ENCODE results near the gene CCL1.

The CCL1 gene, protein sequence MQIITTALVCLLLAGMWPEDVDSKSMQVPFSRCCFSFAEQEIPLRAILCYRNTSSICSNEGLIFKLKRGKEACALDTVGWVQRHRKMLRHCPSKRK

DNA sequence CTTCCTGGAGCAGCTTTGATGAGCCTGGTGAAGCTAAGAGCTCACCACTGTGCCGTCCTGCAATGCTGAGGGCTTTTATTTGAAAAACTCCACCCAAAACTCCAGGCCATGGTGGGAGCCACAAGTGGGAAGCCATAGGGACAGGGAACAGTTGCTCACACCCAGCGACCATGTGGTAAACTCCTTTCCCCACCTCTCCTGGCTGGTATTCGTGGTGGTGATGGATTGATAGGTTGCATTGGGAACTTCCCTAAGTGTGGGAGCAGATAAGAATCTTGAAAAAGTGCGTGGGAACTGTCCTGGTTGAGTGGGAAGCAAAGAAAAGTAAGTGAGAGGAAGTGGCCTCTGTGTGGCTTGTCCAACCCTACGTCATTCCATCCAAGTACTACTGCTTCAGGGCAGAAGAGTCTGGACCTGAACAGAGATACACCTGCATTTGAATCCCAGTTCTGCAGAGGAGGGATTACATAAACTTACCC is at the start of gene CCL1:
TSS of gene CCL1 (minus strand) at position 51 of the 479 bp plus-strand sequence. CDS start 72 bp downstream, outside the sequence.
- DNase-seq, result no peak

DNA sequence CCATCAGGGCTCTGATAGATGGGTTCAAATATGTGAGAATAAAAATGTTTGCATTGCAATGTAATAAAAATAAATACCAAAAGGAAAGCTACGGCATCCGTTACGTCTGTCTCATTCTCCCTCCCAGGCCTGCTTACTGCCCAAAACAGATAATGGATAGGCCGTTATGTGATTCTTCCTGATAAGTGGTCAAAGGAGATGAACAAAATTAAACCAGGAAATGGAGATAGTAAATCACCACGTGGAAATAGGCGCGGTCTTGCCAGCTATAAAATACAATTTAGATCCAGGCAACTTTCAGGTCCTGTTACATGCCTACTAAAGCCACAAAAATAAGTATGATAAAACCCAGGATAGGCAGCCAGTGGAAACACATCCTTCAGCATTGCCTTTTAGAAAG is 49.5 kb upstream of the CCL1 start:
- no peak for DNase-seq

DNA sequence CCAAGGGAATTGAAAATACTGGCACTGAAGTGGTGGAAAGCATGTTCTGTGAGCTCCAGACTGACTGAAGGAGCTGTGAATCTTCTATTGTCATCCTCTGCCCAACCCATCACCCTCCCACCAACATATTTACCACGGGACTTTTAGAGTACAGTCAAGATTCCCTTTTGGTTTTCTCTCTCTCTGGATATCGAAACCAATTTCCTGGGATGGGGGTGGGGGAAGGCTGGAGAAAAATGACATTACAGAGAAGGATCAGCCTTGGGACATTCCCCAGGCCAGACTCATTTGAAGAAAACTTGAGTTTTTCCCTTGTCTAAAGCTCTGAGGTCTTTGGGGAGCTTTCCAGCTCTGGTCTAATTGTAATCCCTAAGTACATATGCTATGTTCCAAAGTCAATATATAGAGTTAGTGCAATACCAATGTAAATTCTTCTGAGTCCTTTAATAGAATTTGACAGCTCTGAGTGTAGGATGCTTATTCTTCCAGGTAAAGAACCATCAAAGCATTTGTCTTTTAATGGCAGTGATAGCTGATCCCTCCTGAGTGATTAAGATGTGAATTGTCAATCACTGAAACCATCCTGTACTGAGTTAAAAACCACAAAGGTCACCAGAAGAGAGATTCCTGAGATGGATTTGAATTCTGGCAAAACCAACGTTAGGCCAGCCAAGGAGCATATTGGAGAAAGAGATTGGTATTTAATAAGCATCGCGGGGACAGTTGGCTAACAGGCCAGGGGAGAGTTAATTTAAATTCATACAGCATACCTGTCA is 48.8 kb upstream of the CCL1 start:
- DNase-seq, result no peak

DNA sequence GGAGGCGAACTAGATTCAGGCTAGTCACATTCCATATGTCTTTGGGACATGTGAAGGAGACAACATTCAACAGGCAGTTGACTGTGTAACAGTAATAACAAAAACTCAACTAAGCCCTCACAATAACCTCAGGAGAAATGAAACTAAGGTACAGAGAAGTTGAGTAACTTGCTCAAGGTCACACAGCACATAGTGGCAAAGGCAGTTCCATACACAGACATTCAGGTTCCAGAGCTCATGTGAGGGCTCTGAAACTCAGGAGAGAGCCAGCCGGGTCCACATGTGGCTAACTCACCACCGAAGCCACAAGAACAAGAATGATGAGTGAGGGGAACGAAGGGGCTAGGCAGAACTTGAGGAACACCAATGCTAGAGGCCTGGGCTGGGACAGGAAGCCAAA is 46.3 kb upstream of the CCL1 start:
- no peak for DNase-seq

DNA sequence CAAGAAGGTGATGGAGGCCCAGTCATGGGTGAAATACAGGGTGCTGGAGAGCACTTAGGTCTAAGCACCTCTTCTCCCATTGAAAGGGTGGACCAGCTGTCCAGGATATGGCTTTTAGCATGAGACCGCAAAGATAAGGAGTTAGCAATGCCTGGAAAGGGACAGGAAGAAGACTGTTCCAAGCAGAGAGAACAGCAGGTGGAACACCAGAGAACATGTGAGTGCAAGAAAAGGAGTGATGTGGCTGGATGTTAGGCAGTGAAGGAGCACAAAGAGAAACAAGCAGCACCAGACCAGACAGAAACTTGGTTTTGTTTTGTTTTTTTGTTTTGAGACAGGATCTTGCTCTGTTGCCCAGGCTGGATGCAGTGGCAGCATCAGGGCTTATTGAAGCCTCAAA is 45.4 kb upstream of the CCL1 start:
- DNase-seq, result no peak

DNA sequence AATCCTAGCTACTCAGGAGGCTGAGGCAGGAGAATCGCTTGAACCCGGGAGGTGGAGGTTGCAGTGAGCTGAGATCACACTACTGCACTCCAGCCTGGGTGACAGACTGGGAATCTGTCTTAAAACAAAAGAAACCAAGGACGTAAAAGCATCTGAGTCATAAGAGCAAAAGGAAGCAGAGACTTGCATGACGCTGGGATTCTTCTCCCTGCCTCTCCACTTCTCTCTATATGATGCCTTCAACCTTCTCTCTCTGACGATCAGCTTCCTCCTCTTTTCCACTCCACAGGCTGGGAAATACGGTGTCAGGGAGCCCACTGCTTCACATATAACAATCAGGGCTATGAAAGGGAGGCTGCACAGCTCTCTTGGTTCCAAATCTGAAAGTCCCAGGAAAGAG is 43.2 kb upstream of the CCL1 start:
- no peak for DNase-seq

DNA sequence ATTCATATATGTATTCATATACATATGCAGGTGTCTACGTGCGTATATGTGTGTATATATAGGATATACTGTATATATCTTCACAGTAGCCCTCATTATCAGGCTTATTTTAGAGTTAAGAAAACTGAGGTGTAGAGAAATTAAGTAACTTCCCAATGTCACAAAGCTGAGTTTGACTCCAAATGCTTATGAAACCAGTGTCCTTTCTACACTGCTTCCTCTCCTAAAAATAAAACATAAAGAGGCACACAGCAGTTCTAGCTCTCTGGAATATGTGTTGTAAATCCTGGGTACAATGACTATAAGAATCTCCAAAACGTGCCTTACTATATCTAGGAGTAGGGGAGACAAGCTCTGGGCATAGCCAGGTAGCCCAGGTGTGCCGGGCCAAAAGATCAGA is 40.0 kb upstream of the CCL1 start:
- DNase-seq, result no peak

DNA sequence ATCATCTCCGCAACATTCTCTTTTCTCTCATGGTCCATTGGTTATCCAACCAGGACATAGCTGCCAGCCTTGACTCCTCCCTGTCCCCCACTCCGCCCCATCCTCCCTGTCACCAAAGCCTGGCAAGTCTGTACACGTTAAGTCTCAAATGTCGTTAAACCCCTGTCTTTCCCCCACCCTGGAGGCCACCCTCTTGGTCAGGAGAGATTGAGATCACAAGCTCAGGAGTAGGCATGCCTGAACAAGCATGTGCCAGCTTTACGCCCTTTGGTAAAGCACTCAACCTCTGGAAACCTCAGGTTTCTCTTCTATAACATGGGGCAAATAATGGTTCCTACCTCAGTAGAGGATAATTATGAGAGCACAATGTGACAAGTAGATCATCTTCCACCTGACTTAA is 38.1 kb upstream of the CCL1 start:
- DNase-seq, result no peak

DNA sequence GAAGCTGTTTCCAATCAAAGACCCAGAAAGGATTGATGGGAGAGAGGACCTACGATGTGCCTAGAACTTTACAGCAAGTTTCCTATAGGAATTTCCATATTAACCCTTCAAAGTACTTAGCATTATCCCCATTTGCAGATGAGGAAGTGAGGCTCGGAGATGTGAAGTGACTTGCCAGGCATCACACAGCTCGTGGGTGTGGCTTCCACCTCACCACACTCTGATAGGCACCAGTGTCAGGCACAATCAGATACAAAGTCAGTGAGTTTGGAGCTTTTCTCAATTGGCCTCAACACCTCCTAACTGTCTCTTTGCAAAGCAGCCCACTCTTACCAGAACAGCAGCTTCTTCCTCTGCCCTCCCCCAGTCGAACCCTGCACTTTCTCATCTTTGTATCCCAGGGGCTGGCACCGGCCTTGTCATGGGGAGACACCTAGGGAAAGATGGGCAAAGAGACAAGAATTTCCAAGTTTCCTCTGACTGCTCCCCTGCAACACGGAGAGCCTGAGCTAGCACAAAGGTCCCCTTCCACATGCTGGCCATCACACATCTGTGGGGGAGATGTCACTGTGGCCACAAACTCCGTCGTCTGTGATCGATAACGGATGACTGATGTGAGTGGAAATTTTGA is 37.4 kb upstream of the CCL1 start:
- DNase-seq, result no peak

DNA sequence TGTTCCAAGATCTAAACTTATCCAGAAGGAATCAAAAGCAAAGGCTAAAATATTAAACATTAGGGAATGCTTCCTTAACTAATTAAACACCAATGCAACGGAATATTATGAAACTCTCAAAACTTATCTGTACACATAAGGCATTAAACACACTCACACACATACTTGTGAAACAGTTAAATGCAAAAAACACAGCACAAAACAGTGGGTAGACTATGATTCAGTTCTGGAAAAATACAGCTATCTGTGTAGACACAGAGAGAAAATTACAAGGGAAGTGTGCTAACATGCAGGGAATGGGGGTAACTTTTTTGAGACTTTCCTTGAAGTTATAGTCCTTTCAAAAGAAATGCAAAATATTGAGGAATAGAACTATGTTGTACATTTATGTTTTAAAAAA is 36.7 kb upstream of the CCL1 start:
- DNase-seq, result no peak

DNA sequence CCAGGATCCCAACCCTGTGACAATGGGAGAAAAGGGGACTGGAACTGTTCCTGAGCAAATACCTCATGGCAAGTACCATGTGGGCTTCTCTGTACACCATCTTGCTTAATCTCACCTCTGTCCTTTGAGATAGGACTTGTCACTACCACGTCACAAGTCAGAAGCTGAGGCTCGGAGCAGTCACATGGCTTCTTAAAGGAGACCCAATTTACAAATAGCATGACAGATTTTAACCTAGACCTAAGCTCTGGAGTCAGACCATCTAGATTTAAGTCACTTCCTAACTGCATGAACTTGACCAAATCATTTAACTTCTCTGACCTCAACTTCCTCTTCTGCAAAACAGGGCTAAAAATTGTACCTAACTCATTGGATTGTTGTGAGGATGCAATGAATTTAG is 36.0 kb upstream of the CCL1 start:
- DNase-seq, result no peak

DNA sequence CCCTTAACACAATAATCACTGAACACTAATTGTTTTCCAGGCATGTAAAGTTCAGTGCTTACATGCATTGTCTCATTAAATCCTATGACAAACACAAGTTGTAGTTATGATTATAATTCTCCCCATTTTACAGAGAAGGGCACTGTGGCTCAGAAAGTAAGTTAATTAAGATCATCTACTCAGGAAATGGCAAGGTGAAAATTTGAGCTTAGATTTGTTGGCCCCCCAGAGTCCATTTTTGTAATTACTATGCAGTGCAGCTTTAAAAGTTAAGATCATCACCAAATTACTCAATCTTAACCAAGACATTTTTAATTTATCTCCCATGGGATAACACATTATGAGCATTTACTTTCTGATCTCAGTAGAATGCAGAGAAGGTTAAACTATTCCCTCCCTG is 34.2 kb upstream of the CCL1 start:
- DNase-seq, result no peak

DNA sequence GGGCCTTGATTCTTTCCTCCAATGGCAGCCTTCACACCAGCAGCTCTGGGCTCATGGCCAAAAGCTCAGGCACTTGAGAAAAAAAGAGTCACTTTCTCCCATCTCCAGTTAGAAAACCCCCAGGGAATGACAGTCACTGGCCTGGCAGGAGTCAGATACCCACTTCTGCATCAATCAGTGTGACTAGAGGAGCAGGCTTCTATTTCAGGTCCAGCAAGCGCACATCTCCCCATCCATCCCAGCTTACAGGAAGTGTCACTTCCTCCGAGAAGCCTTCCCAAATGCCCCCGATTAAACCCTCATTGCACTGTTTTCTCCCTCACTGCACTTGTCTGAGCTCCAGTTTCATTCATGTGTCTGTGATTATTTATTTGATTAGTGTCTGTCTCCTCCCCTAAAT is 30.4 kb upstream of the CCL1 start:
- DNase-seq, result no peak

DNA sequence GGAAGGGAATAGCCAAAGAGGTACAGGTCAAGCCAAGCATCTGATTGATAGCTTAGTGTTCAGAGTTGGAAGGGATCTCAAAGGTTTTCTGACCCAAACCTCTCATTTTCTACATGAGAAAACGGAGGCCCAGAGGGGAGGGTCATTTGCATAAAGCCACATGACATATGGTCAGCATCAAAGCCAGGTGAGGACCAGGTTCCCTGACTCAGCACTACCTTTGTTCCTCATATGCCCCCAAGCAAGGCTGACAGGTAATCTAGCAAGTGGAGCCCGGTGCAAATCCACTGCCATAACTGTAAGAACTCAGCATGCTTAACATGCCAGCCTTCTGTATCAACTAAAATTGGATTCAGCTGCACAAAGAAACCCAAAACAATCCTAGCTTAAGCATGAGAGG is 28.2 kb upstream of the CCL1 start:
- DNase-seq, result no peak

DNA sequence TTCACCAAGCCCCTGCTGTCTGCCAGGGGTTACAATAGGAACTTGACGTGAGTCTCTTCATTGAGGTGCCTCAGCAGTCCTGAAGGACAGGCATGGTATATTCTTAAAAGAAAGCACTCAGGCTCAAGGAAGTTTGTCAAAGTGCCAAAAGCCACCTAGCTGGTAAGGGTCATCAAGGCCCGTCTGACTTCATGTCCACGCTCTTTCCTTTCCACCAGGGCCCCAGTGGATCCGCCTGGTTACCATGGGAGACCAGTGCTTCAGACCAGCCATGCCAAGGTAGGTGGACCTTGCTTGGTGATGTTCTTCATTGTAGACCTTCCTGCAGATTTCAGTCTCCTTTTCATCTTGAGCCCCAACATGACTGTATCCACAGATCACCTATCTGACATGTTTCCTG is 27.6 kb upstream of the CCL1 start:
- no peak for DNase-seq

DNA sequence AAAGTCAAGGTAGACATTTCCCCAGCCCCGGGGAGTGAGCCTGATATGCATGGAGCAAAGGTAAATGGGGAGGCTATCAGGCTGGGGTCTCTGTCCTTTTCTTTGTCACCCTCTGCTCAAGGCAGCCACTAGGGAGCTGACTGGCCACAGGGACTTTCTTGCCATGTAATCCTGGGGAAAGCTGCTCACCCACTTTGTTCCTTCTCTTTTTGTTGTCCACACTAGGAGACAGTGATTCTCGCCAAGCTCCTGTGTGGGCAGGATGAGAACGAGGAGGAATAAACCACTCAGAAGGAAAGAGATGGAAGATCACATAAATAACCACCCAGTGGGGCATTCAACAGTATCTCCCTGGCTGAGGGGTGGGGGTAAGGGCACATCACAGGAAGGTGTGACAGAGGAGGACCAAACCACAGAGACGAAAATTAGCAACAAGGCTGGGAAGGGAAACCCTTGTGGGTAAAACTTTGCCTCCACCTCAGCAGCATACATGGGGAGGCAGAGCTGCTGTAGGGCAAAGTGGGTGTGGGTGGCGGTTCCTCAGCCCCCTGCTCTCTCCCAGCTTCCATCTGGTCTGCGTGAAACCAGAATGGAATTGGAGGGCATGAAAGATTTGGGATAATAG is 26.2 kb upstream of the CCL1 start:
- DNase-seq, result no peak

DNA sequence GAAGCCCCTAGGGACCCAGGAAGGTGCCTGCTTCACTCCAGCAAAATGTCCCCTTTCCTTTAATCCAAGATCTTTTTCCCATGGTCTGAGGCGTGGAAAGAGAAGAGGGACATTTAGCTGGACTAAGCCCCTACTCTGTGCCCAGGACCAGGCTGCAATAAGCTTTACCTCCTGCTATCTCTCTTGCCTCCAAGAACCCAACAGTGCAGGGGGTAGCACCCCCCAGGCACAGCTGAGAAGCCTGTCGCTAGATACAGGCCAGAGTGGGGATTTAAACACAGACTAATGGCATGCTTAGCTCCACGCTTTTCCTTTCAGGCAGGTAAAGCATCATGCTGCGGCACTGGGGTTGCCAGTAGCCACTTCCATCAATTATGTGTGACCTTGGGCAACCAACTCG is 24.5 kb upstream of the CCL1 start:
- DNase-seq, result no peak

DNA sequence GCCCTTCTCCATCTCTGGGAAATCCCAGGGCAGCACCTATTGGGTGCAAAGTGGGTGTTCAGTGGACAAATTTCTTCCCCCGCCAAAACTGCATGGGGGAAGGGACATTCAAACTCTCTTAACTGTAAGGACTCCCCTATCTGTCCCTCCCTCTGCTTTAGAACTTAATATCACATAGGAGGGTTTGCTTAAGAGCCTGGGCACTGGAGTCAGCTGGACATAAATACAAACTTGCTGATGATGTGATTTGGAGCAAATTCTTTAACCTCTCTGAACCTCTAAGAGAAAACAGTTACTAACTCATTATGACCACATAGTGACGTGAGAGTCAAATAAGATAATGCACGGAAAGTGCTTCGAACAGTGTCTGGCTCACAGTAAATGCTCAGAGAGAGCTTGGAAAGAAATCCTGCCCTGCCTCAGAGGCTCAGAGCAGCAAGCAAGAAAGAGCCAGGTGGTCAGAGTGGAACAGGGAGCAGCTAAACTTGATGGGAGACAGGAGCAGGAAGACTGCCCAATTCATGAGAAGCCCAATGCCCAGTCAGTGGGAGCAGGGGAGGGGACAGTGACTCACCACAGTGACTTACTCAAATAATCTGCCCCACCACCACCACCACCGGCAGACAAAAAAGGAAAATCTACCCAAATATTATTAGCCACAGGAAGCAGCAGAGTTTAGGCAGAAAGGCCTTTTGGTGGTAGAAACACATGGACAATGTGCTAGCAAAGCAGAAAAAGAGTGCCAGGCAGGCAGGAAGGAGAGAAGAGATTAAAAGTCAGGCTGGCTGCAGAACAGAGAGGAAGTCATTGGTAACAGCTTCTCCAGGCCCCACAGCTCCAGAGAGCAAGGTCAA is 23.9 kb upstream of the CCL1 start:
- DNase-seq, result no peak

DNA sequence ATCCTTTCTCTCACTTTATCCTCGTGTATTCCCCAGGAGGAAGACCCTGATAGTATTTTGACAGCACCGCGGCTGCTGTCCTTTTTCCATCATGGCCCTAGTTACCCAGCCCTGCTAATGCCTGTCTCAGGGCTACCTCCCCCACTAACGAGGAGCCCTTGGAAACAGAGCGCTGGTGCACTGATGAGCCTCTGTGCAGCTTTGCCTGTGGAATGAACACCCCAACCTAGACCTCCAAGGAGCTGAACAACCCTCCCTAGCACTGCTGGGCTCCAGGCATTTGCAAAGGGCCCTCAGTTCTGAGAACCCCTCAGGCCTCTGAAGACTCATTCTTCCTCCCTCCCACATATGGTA is 23.3 kb upstream of the CCL1 start:
- DNase-seq, result no peak

DNA sequence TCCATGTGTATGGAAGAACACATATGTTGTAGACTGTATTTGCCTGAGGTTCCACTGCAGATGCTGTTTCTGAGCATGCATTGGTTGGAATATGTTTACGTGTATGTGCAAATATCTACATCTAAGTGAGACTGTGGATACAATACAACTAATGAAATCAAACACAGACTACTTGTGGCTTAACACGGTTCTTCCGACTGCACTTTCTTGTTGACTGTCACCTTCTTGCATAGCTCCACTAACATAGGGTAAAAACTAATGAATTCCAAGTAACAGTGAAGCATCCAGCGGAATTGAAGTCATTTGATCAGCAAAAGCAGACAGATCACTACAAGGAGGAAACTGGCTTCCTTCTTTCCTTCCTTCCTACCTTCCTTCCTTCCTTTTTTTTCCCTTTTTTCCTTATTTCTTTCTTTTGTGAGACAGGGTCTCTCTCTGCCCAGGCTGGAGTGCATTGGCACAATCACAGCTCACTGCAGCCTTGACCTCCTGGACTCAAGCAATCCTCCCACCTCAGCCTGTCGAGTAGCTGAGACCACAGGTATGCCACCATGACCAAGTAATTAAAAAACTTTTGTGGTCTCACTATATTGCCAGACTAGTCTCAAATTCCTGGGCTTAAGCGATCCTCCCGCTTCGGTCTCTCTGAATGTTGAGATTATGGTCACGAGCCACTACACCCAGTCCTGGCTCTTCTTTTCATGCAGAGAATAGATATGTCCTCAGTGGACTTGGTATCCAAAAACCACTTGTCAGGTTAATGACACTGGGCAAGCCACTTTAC is 22.0 kb upstream of the CCL1 start:
- DNase-seq, result no peak

DNA sequence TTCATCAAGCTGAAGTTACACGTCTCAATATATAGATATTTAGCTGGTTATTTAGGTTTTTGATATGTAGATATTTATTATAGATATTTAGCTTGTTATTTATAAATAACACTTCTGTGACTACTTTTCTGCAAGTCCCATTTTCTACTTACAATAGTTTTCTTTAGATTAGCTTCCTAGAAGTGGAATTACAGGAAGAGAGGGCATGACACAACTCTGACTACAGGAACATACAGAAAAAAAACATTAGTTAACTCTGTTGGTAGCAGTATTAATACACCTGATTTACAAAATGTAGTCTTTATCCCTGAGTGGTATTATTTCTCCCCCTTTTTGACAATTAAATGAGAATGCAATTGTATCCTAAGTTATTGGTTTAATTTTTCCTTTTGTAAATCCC is 21.2 kb upstream of the CCL1 start:
- no peak for DNase-seq

DNA sequence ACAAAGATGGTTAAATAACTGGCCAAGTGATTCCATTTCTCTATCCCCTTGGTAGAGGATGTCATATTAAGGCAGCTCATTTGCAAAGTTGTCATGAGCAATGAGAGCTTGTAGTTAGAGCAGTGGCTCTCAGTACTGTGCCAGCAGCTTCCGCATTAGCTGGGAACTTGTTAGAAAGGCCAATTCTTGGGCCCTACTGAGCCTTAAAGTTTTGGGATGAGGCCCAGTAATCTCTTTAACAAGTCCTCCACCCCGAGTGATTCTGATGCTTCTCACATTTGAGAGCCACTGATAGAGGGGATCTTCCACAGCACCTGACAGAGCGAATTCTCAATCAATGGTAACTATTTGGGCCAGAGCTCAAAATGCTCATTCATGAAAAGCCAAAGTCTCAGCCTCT is 20.2 kb upstream of the CCL1 start:
- no peak for DNase-seq
